Measurements from ENCODE around the gene MGMT.

Gene MGMT

DNA sequence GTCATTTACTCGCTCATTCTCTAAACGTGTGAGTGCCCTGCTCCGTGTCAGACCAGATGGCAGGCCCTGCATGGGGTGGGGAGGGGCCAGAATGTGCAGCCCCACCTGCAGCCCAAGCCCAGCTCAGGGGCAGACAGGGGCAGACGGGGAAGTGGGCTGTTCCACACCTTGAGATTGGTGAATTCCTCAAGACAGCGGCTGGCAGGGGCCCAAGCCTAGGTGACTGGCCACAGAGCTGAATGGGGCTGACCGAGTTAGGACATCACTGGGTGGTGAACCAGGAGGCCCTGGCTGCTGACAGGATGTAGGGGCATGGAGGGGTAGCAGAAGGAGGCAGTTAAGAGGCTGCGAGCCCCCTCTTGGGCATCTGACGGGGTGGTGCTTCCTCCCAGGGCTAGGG, 79.1 kb downstream of the MGMT start:
- no peak for DNase-seq

DNA sequence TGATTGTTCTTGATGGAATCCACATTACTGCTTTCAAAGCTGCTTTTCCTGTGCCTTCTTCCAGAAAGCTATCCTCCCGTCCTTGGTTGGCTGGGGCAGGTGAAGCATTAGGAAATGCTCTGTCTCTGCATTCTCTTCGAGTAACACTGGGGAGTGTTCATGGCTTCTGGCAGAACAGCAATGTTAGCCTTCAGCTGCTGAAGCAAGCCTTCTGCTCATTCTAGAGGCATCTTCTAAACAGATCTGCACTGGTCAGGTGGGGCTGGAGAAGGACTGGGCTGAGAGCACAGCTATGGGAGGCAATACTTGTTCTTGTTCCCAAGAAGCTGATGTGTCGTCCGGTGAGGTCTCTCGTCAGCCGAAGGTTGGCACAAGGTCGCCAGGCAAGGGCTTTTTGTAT, 80.6 kb downstream of the MGMT start:
- no peak for DNase-seq

GRCh38 chr10:129548600-129548999, 81.6 kb downstream of the MGMT start:
- DNase-seq: no peak

DNA sequence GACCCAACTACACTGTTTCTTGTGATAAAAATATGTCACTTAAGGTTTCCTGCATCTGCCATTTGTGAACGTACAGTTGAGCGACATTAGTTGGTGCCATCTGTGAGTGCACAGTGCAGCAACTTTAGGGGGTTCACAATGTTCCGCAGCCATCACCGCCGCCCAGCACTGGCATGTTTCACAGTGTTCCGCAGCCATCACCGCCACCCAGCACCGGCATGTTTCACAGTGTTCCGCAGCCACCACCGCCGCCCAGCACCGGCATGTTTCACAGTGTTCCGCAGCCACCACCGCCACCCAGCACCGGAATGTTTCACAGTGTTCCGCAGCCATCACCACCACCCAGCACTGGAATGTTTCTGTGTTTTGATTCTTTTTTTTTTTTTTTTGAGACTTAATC, 83.0 kb downstream of the MGMT start:
- no peak for DNase-seq

DNA sequence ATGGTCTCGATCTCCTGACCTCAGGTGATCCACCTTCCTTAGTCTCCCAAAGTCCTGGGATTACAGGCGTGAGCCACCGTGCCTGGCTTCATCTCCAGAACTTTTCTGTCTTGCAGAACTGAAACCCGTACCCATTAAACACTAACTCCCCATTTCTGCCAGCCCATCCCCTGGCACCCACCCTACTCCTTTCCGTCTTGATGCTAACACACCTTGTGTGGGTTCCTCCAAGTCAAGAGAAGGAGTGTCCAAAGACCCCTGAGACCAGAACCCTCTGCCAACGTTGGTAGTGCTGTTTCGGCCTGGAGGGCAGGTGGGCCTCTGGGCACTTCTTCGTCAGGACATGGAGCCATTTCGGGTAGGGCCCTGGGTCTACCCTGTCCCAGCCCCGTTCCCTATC, 83.6 kb downstream of the MGMT start:
- no peak for DNase-seq

- DNase-seq: no peak
Observed at GRCh38 chr10:129552119-129552518, 85.1 kb downstream of the MGMT start.

DNA sequence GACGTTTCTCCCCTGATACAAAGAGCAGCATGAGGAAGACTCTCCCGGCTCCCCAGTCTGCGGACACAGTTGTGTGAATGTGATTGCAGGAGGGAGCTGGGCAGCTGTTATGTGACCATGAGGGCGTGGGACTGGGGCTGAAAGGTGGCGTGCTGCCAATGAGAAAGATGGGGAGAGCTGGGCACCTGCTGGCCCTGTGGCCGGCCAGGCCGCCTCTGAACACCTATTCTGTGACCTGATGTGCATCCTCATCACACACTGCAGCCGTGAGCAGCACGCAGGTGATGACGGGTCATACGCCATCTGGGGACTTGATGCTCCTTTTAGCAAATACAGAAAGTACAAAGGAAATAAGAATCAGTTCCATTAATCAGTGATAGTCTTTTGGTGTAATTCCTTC, 86.9 kb downstream of the MGMT start:
- DNase-seq: no peak

DNA sequence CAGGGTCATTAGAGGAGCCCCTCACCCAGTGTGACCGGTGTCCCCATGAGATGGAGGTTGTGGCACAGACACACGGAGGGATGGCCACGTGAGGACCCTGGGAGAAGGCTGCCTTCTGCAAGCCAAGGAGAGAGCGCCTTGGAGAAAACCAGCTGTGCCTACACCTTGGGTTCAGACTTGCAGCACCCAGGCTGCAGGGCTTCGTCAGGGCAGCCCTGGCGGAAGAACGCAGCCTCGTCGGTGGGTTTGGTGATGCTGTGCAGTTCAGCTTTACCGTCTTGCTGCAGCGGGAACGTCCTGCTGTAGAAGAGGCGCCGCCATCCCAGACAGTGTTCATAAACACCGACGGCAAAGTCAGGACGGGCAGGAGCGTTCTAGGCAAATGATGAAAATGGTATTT, 89.3 kb downstream of the MGMT start:
- DNase-seq: no peak

- peak; percentile 9 for DNase-seq
Observed at GRCh38 chr10:129560361-129560760, 93.3 kb downstream of the MGMT start.

- no peak for DNase-seq
Observed at GRCh38 chr10:129562487-129562886, 95.4 kb downstream of the MGMT start.

- no peak for DNase-seq
Observed at GRCh38 chr10:129564923-129565322, 97.9 kb downstream of the MGMT start.

DNA sequence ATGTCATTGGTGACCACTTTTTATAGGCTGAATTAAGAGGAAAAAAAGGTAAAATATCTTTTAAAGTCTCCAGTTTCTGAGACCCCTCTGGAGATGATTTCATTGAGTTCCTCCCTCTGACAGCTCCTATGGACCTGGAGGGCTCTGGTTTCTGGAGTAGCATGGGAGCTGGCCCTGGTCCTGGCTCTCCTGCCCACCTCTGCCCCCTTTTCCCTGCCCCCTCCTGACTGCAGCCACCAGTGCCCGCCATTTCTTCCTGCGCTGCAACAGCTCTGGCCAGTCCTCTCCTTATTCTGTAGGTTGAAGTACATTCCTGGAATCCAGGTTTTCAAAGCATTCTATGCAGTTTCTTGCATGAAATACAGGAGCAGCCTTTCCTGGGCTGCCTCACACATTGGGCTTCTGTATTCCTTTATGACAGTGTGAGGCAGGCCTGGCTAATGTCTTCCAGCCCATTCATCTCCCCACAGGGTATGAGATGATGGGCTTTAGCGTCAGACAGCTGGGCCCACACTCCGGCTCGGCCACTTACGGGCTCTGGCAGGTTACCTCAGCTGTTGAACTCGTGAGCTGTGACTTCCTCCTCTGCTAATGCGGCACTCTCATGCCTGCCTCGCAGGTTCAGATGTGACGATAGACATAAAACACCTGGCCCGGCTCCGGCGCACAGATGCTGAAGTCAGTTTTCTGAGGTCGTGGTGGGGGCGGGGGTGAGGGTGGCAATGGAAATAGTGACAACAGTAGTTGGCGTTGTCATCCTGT, 101.7 kb downstream of the MGMT start:
- DNase-seq: peak; percentile 69

GRCh38 chr10:129570185-129570584, 103.1 kb downstream of the MGMT start:
- no peak for DNase-seq

GRCh38 chr10:129579228-129579627, 112.2 kb downstream of the MGMT start:
- DNase-seq: no peak

GRCh38 chr10:129580010-129580409, 113.0 kb downstream of the MGMT start:
- no peak for DNase-seq

DNA sequence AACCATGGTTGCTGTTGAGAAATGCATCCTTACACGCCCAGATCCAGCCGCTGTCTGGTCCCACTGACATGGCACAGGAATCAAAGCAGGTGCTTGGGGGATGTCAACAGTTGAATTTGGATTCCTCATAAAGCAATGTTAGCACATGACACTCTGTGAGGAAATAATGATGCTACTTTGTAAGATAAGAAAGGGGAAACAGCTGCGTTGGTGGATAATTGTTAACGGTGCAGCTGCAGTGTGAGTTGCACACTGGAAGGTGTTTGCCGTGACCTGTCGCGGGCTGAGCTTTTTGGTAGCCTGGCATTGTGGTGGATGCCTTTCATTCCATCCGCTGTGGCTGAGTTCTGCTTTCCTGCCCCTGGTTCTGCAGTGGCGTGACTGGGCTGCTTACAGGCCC, 113.9 kb downstream of the MGMT start:
- no peak for DNase-seq

DNA sequence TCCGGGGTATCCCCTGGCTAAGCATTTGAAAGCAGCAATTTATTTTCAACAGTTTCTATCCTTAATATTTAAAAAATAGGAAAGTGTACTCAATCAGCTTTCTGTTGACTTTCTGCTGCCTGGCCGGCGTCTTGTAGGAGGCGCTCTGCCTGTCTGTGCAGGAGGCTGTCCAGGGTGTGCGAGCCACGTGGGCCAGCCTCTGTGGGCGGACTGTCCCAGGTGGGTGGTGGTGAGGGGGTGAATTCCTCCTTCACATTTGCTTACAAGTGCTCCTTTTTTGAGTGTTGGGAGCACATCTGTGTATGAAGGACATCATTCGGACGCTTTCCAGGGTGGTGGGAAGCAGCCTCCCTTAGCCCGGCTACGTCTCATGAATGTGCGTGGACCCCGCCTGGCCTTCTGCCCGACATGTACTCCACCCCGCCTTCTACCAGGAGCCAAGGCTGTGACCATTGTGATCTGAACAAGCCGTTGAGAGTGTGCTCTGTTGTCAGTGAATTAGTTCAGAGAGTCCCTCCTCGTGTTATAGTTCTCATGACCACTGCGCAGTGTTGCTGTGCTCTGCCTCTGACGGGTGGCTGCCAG, 114.9 kb downstream of the MGMT start:
- DNase-seq: no peak

DNA sequence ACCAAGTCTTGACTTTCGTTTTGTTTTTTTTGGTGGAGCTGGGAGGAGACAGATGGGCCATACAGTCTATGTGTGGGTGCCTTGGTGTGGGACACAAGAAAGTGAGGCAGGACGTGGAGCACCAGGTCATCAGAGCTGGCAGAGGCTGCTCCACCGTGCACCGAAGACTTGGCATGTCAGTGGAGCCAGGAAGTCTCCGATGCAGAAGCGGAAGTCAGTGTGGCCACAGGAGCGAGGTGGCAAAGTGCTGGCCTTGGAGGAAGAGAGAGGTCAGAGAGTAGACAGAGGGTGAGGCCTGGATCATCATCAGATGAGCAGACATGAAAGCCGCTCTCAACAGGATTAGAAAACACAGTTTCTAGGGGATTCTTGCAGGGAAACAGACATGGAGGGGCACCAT, 116.8 kb downstream of the MGMT start:
- no peak for DNase-seq

- DNase-seq: no peak
Observed at GRCh38 chr10:129586898-129587443, 119.9 kb downstream of the MGMT start.

DNA sequence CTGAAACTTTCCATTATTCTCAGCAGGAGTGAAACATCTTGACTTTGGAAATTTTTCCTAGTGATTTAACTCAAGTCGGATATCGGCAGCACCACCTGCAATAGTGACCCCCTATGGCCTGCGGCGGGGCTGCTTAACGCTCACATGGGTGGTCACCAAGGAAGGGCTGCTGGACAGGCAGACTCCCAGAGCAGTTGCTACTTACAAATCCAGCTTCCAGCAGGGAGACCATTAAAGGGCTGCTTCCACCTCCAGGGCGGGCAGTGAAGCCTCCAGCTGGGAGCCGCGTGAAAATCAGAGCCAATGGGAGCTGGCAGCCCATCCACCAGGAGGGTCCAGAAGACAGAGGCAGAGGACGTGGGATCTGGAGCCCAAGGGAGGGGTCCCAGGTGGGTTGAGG, 122.5 kb downstream of the MGMT start:
- DNase-seq: no peak

GRCh38 chr10:129593953-129594352, 126.9 kb downstream of the MGMT start:
- no peak for DNase-seq

- no peak for DNase-seq
Observed at GRCh38 chr10:129594811-129595210, 127.8 kb downstream of the MGMT start.

GRCh38 chr10:129598413-129598812, 131.4 kb downstream of the MGMT start:
- DNase-seq: no peak

DNA sequence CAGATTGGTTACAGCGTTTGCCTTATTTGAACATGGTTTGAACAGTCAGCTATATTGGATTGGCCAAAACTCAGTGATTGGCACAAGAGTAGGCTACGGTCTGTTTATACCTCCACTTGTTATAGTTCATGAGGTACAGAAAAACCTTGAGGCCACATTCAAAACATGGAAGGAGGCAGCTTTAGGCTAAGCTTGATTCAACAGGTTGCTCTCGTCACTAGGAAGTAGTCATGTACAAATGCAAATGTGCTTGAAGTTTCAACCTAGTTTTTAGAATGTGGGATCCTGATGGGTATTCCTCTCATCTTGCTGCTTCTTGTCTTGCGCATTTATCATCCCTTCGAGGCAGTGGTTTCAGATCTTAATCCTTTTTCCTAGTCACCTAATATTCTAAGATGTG, 132.1 kb downstream of the MGMT start:
- DNase-seq: no peak

DNA sequence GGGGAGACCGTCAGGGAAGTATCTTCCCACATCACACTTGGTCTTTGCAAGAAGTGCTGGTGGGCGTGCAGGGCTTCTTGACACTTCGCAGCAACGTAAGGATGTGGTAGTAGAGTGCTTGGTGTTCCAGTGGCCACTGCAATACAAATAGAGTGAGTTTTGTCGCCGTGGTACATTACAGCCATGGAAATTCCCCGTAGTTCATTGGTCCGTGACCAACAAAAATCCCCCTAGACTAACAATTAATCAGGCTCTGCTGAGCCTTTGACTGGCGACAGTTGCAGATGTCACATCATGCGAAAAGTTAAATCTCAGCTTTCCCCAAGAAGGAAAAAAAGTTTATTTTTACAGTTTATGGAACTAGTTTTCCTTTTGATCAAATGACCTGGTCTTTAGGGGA, 134.7 kb downstream of the MGMT start:
- peak; percentile 79 for DNase-seq
